Measurements from ENCODE around the gene ALG12.

DNA sequence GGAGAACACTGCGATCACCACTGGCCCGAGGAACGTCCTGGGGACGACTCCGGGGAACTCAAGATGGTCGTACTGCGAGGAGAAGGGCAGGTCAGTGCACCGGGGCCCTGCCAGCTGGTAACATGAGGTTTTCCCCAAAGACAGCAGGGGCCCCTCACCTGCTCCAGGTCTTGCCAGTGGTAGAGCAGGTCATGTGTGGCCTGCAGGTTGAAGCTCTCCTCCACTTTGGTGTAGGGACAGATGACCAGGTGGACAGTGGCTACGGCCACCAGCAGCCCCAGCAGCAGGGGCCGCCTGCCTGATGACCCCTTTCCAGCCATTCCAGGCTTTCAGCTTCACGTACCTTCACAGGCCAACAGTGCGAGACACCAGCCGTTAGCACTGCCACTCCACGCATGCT lies 4.8 kb downstream of the ALG12 start:
- TF ChIP-seq POLR2A (IDR thresholded peaks at IDR 0.05; ENCODE audit: low read depth, low read length), result no peak
- TF ChIP-seq POLR2AphosphoS5 (IDR thresholded peaks at IDR 0.05; ENCODE audit: low read depth, low read length), result no peak
- TF ChIP-seq TAF1 (IDR thresholded peaks at IDR 0.05; ENCODE audit: low read depth, low read length), result no peak
- no peak for TF ChIP-seq SPI1 (IDR thresholded peaks at IDR 0.05; ENCODE audit: low read depth, low read length)
- TF ChIP-seq PAX5 (IDR thresholded peaks at IDR 0.05; ENCODE audit: insufficient read depth, low read length, severe bottlenecking), result no peak
- no peak for TF ChIP-seq POU2F2 (IDR thresholded peaks at IDR 0.05; ENCODE audit: low read depth, low read length)
